Heart left ventricle (tissue), 16 donors: ENCODE data around the gene LYST. TPM values are rescaled to one million over a fixed set of nuclear protein-coding genes. Genes with fewer than 3 reads are reported as not detected.
"Not testable (repeated sequence)": the region's sequence is repeated elsewhere in the genome, so short reads cannot be mapped to it uniquely, and the experiment has no call there.

Experiments used
- ATAC-seq, 4 donors: fragments of 200-7000 bp; cut with Tn5 transposase; one replicate each; pipeline ENCODE4 v1.9.1; 2020 to 2022; ENCODE audit warnings: moderate library complexity in 4 of 4, mild to moderate bottlenecking in 3 of 4, moderate number of reproducible peaks in 1 of 4
- DNase-seq, 5 donors: peaks; one replicate each; pipeline ENCODE4 v3.0.0-alpha.2; 2020
- H3K27ac ChIP-seq, 12 donors: fragments of 200-600 bp; sonication (generic) in 4 of 12; one replicate each; pipeline versions ENCODE4 v1.5.0 to v1.8.0; 2016 to 2022; ENCODE audit warnings: mild to moderate bottlenecking in 2 of 12
- H3K27me3 ChIP-seq, 9 donors: fragments of 200-600 bp; sonication (generic) in 2 of 9; one replicate each; pipeline versions ENCODE4 v1.5.1 to v1.8.0; 2016 to 2022; ENCODE audit warnings: mild to moderate bottlenecking in 3 of 9
- H3K36me3 ChIP-seq, 9 donors: fragments of 200-600 bp; sonication (generic) in 2 of 9; one replicate each; pipeline versions ENCODE4 v1.5.0 to v1.8.0; 2018 to 2022; ENCODE audit warnings: mild to moderate bottlenecking in 2 of 9
- H3K4me1 ChIP-seq, 12 donors: fragments of 200-600 bp; sonication (generic) in 4 of 12; one replicate each; pipeline versions ENCODE4 v1.5.0 to v1.8.0; 2016 to 2022; ENCODE audit warnings: mild to moderate bottlenecking in 3 of 12
- H3K4me3 ChIP-seq, 12 donors: fragments of 200-600 bp; sonication (generic) in 4 of 12; one replicate each; pipeline versions ENCODE4 v1.5.0 to v1.8.0; 2017 to 2022; ENCODE audit warnings: mild to moderate bottlenecking in 9 of 12, moderate library complexity in 4 of 12
- H3K9me3 ChIP-seq, 12 donors: fragments of 200-600 bp; sonication (generic) in 4 of 12; one replicate each; pipeline versions ENCODE4 v1.5.0 to v1.8.0; 2016 to 2022; ENCODE audit warnings: mild to moderate bottlenecking in 1 of 12
- CTCF ChIP-seq, 12 donors: fragments of 200-600 bp; sonication (generic) in 4 of 12; IDR thresholded peaks; one replicate each; pipeline versions ENCODE4 v1.5.0 to v1.8.0; 2018 to 2022; ENCODE audit warnings: antibody characterized with exemption in 12 of 12, mild to moderate bottlenecking in 5 of 12
- POLR2A ChIP-seq, 2 donors: fragments of 450-650 bp; IDR thresholded peaks; one replicate each; pipeline ENCODE4 v1.6.1; 2017; ENCODE audit warnings: antibody characterized with exemption in 2 of 2, mild to moderate bottlenecking in 2 of 2, moderate library complexity in 2 of 2
- WGBS, 4 donors: extraction: QIAGEN DNeasy Blood & Tissue Kit in 2 of 4; methylation state at CpG; one replicate each; pipeline versions ENCODE4 v1.1.5 to v1.1.7; 2013 to 2018; 5-methylcytosine and 5-hydroxymethylcytosine counted together
- intact Hi-C, 10 donors: fragments of 100-400 bp; cut with DNase I; formaldehyde crosslinking; loops; one replicate each; pipeline versions ENCODE4 v1.11.1 to v1.14.2; 2022
- polyA plus RNA-seq, 2 donors: library from polyadenylated mRNA; stranded (reverse); fragments of 200-250 nt; gene quantifications; one replicate each; pipeline ENCODE4 v1.2.3, GENCODE V29; 2013
- total RNA-seq, 9 donors: library from RNA; depleted of rRNA in 2 of 9; stranded (reverse); fragments of >200 nt in 2 of 9; fragmentation: NEBNext Ultra II Directional in 3 of 9; extraction: Animal tissue kit (Norgen Biotek cat#: 25700) in 3 of 9; gene quantifications; one replicate each; pipeline versions ENCODE4 v1.1.0 to v1.2.4, GENCODE V29; 2016 to 2023
- donor health status: ischemic (EF 13 %, LVEDD 7.1; RV severe dilation, severe dysfunction).
- donor health status: healthy with polysubstance abuse.
- donor health status: DM: no; HTN: yes; CAD: no.
- donor health status: DM: no; HTN: no; CAD: no.
- donor health status: ischemic (EF 25% LVEDD 6.9; RV normal size, moderate dysfunction).
- donor health status: ischemic (EF 25% LVEDD 5.7; RV mildly dilated, moderate dysfunction).
- donor health status: healthy.
- donor health status: DM: yes; HTN: yes; CAD: no.
- donor health status: ischemic (EF 35%, LVEDD 5.7; RV mildly dilated, moderate dysfunction).
- donor health status: nonischemic (EF 11% LVEDD 7.7; RV severe dilation, severe dysfunction).
- donor health status: DM: yes; HTN: yes; CAD: no.
- donor health status: PGD.
- donor health status: ischemic (EF 29% LVEDD 5.4; RV normal size, mild dysfunction).
- donor health status: nonischemic (EF 23%, LVEDD 6.1; RV moderate dilation, normal function).

Gene LYST
- total and polyA plus RNA-seq, 11 donors: 3.4 to 22.5 (median 11.2) TPM

DNA sequence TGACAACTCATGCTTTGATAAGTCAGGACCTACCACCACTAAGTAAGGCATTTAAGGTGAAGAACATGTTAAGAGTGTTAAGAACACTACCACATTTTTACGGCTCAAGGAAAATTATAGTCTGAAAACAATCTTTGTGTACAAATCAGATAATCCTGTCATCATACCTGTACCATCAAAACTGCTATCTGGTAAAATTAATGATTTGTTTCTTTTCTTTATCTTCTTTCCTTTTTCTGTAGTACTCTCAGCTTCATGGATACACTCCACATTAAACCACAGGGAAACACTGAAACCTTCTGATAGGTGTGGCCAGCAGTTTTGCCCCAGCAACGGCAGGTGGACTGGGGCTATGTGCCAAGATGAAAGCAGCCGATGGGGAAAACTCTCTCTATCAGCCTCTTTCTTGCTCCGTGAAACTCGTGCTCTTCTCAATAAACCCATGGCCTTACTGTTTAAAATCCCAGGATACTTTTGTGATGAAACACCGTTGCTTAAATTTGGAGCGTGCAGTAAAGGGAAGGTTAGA is 75.1 kb downstream of the LYST start:
- no peak for ATAC-seq

GRCh38 chr1:235790123-235790522 is 76.6 kb downstream of the LYST start:
- no peaks in the 10 kb centered on the region for H3K4me1 ChIP-seq
- intact Hi-C loops: no loop called here
- H3K36me3 ChIP-seq: peaks cover 0 to 85% (median 56%) of the 10 kb centered on the region in 9 donors
- H3K27ac ChIP-seq: no peak overlapping the region
- no peaks in the 10 kb centered on the region for H3K27me3 ChIP-seq
- H3K9me3 ChIP-seq: peaks cover 0 to 1% (median 0%) of the 10 kb centered on the region in 12 donors
- ATAC-seq (no peak), DNase-seq (no peak)
- no peak overlapping the region for H3K4me3 ChIP-seq
- no peak for TF ChIP-seq CTCF (IDR thresholded peaks at IDR 0.05)
- no peak for TF ChIP-seq POLR2A (IDR thresholded peaks at IDR 0.05)

More for the DNA sequence above, 75.1 kb downstream of the LYST start:
- Histone ChIP-seq H3K27ac (no peak overlapping the region), H3K27me3 (no peaks in the 10 kb centered on the region), H3K36me3 (peaks cover 0 to 72% (median 62%) of the 10 kb centered on the region in 9 donors), H3K4me3 (no peak overlapping the region), H3K9me3 (peaks cover 0 to 13% (median 0%) of the 10 kb centered on the region in 12 donors), H3K4me1 (no peaks in the 10 kb centered on the region)
- intact Hi-C loops: no loop called here
- no peak for DNase-seq
- TF ChIP-seq CTCF (IDR thresholded peaks at IDR 0.05) (no peak), POLR2A (IDR thresholded peaks at IDR 0.05) (no peak)
- 89 to 90% (median 90%) methylated on average over 7 of the region's 7 CpGs for WGBS, 4 donors

DNA sequence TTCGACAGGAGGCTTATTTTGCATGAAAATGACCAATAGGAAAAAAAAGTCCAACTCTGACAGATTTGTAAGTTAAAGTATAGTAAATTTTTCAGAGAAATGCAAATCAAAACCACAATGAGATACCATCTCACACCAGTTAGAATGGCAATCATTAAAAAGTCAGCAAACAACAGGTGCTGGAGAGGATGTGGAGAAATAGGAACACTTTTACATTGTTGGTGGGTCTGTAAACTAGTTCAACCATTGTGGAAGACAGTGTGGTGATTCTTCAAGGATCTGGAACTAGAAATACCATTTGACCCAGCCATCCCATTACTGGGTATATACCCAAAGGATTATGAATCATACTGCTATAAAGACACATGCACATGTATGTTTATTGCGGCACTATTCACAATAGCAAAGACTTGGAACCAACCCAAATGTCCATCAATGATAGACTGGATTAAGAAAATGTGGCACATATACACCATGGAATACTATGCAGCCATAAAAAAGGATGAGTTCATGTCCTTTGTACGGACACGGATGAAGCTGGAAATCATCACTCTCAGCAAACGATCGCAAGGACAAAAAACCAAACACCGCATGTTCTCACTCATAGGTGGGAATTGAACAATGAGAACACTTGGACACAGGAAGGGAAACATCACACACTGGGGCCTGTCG is 80.3 kb downstream of the LYST start:
- H3K27me3 ChIP-seq, ATAC-seq, H3K4me3 ChIP-seq, DNase-seq, H3K27ac ChIP-seq, H3K9me3 ChIP-seq, H3K4me1 ChIP-seq: not testable (repeated sequence)
- H3K36me3 ChIP-seq: peaks cover 0 to 81% (median 50%) of the 10 kb centered on the region in 9 donors
- intact Hi-C loops: loop anchor here in 2 of 10 donors (5.0 to 10.0 kb wide), 2 partner anchors 48 to 274 kb away; no protein-coding TSS in a partner anchor
- 90 to 99% (median 97%) methylated on average over 8 of the region's 8 CpGs for WGBS, 4 donors

DNA sequence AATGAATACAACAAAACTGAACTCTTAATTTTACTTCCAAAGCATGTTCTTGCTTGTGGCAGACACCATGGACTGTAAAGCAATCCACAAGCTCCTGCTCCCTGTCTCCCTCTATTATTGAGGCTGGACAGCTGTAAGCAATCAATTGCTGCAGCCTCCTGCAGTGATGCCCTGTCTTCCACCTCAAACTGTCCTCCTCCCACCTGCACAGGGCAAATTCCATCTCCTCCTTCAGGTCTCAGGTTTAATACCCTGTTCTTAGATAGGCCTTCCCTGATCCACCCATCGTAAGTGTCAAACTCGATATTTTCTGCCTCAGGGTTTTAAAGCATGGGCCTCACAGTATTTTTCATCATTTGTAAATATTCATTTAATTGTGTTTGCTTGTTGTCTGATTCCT is 81.8 kb downstream of the LYST start:
- WGBS, 4 donors: 86 to 90% (median 88%) methylated on average over 2 of the region's 2 CpGs
- intact Hi-C loops: loop anchor here in 8 of 10 donors (5.0 to 10.0 kb wide), 4 partner anchors 50 to 273 kb away; no protein-coding TSS in a partner anchor
- TF ChIP-seq CTCF (IDR thresholded peaks at IDR 0.05) (no peak), POLR2A (IDR thresholded peaks at IDR 0.05) (no peak)
- no peaks in the 10 kb centered on the region for H3K27me3 ChIP-seq
- no peak overlapping the region for H3K4me3 ChIP-seq
- H3K36me3 ChIP-seq: peaks cover 0 to 80% (median 49%) of the 10 kb centered on the region in 9 donors
- no peak overlapping the region for H3K27ac ChIP-seq
- no peaks in the 10 kb centered on the region for H3K9me3 ChIP-seq
- ATAC-seq: no peak
- DNase-seq: no peak
- H3K4me1 ChIP-seq: peaks cover 0 to 3% (median 0%) of the 10 kb centered on the region in 12 donors
